ENCODE results near the gene TIAM2. TPM values are rescaled to one million over a fixed set of nuclear protein-coding genes. Genes with fewer than 3 reads are reported as not detected.

Gene TIAM2
- total and polyA plus RNA-seq, 9 of the 15 experiments (the other 6 are each of a cell fraction or from before 2014, with no cell fraction given) = 0.73 to 6.5 (median 4.3) TPM

GRCh38 chr6:155146205-155146604 lies 151.1 kb downstream of the TIAM2 start (continued):
- TF ChIP-seq HMGN3 (IDR thresholded peaks at IDR 0.05; ENCODE audit: borderline replicate concordance, extremely low read depth, insufficient read length, low read depth, low read length) (no peak), RFX7 (CRISPR knock-in tag; IDR thresholded peaks at IDR 0.05) (no peak), SRSF3 (IDR thresholded peaks at IDR 0.05; ENCODE audit: insufficient read depth, low read length) (no peak), HEY1 (CRISPR knock-in tag; IDR thresholded peaks at IDR 0.05; ENCODE audit: borderline replicate concordance) (no peak)

- H3K9me3 ChIP-seq (replicated peaks; ENCODE audit: control insufficient read depth, insufficient read depth, low read depth, low read length) = no peaks in the 10 kb centered on the region
- intact Hi-C loops (cut with micrococcal nuclease) (no loop called here), in situ Hi-C loops (cut with MboI) (no loop called here)
- TF ChIP-seq PRDM10 (IDR thresholded peaks at IDR 0.05; ENCODE audit: partially characterized antibody) (no peak), SMAD2 (IDR thresholded peaks at IDR 0.05; ENCODE audit: low read depth, low read length) (no peak), TCFL5 (CRISPR knock-in tag; conservative IDR thresholded peaks at IDR 0.05) (no peak), ZNF253 (CRISPR knock-in tag; conservative IDR thresholded peaks at IDR 0.05) (no peak), ATF2 (CRISPR knock-in tag; IDR thresholded peaks at IDR 0.05) (0 out of 2 replicates have a peak, but pooled peaks have one; percentile 30)
- 5% methylated on average over 7 of the region's 7 CpGs for WGBS (ENCODE audit: insufficient coverage, low coverage, missing lambda C conversion rate)
- no peaks in the 10 kb centered on the region for H3K36me3 ChIP-seq (ENCODE audit: control insufficient read depth, insufficient read depth, low read length)
- no peaks in the 10 kb centered on the region for H4K20me1 ChIP-seq (replicated peaks; ENCODE audit: control insufficient read depth, insufficient read depth, low read length)
- H3K9me1 ChIP-seq (ENCODE audit: control insufficient read depth, insufficient read depth, low read length) = no peaks in the 10 kb centered on the region
- H2AFZ ChIP-seq (ENCODE audit: low read depth, low read length) = no peak overlapping the region
- DNase-seq (ENCODE audit: extremely low read depth in 1 of 4, low spot score in 3 of 4) (no peak), ATAC-seq (no peak), FAIRE-seq (no peak)
- POLR2A ChIA-PET = no interaction called here
- 0 out of 5 replicates have a peak, but pooled peaks cover 0 to 3% of the 10 kb centered on the region in 2 experiments for H3K4me1 ChIP-seq (replicated peaks in 1 of 2; ENCODE audit: control insufficient read depth in 2 of 2, insufficient read depth in 2 of 2, low read length in 2 of 2)
- no peaks in the 10 kb centered on the region for H3K79me2 ChIP-seq (ENCODE audit: control insufficient read depth, insufficient read depth, low read length)
- no peak overlapping the region for H3K9ac ChIP-seq (ENCODE audit: insufficient read depth in 1 of 2, low read depth in 2 of 2, low read length in 2 of 2)
- H3K4me3 ChIP-seq = no peak overlapping the region
- BruUV-seq (replicated peaks) = no TSS peak
- no peak overlapping the region for H3K4me2 ChIP-seq (ENCODE audit: insufficient read depth, low read length)
- H3K27me3 ChIP-seq (ENCODE audit: control insufficient read depth in 2 of 2, insufficient read depth in 2 of 2, low read length in 2 of 2) = peaks cover 22 to 48% of the 10 kb centered on the region in 2 experiments
- H3K27ac ChIP-seq (ENCODE audit: extremely low read depth, low read depth, low read length) = no peak overlapping the region
- CTCF ChIA-PET (ENCODE audit: low intra/inter-chr PET ratio) = no interaction called here
Measured at GRCh38 chr6:155147958-155148663, 153.0 kb downstream of the TIAM2 start.

Measured in K562 (cell line).